ENCODE data around the gene OSBPL3.

- TF ChIP-seq EZH2 (IDR thresholded peaks at IDR 0.05; ENCODE audit: borderline replicate concordance, low read length) (no peak), CTCF (conservative IDR thresholded peaks at IDR 0.05 in 1 of 2, IDR thresholded peaks at IDR 0.05 in 1 of 2; ENCODE audit: extremely low read depth in 1 of 2, insufficient read depth in 1 of 2, low read depth in 1 of 2, low read length in 2 of 2) (no peak)
Observed at GRCh38 chr7:24995466-24995865, 15.5 kb upstream of the OSBPL3 start.

Measured in mammary epithelial cell (primary cell).